Brain microvascular endothelial cell (primary cell): Measurements from ENCODE around the gene SPHK2.

Source experiments
- DNase-seq: peaks from one replicate; pipeline ENCODE4 v3.0.0-alpha.2; 2020
- H3K27ac ChIP-seq: fragments of 250-450 bp; sonication (Bioruptor Pico); 2 replicates; pipeline ENCODE4 v1.5.1; 2020; ENCODE audit warnings: mild to moderate bottlenecking, moderate library complexity
- H3K27me3 ChIP-seq: fragments of 250-450 bp; sonication (Bioruptor Pico); replicated peaks from 2 replicates; pipeline ENCODE4 v1.5.1; 2020; ENCODE audit warnings: mild to moderate bottlenecking
- H3K36me3 ChIP-seq: fragments of 250-450 bp; sonication (Bioruptor Pico); replicated peaks from 2 replicates; pipeline ENCODE4 v1.5.1; 2020; ENCODE audit warnings: mild to moderate bottlenecking
- H3K4me3 ChIP-seq: 2 replicates; pipeline ENCODE4 v1.5.1; 2011; ENCODE audit warnings: low read depth, mild to moderate bottlenecking, control low read depth, low read length, moderate library complexity
- in situ Hi-C: cut with HindIII; loops from 2 replicates; pipeline ENCODE4 v1.10.0; 2017; ENCODE audit warnings: low sequenced_read_pairs, low pct_ligation_motif_present
- TF ChIP-seq, protein P1 (sequence below): IDR thresholded peaks from 2 replicates; pipeline ENCODE4 v1.5.1; 2011; ENCODE audit warnings: low read depth, mild to moderate bottlenecking, moderate library complexity, low read length, control low read depth, inconsistent platforms; ENCODE audit errors: missing control alignments

SPHK2 gene

DNA sequence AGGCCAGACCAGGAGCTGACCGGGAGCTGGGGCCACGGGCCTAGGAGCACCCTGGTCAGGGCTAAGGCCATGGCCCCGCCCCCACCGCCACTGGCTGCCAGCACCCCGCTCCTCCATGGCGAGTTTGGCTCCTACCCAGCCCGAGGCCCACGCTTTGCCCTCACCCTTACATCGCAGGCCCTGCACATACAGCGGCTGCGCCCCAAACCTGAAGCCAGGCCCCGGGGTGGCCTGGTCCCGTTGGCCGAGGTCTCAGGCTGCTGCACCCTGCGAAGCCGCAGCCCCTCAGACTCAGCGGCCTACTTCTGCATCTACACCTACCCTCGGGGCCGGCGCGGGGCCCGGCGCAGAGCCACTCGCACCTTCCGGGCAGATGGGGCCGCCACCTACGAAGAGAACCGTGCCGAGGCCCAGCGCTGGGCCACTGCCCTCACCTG, 6.6 kb downstream of the SPHK2 start:
- no peak overlapping the region for H3K27ac ChIP-seq
- TF ChIP-seq, protein P1, sequence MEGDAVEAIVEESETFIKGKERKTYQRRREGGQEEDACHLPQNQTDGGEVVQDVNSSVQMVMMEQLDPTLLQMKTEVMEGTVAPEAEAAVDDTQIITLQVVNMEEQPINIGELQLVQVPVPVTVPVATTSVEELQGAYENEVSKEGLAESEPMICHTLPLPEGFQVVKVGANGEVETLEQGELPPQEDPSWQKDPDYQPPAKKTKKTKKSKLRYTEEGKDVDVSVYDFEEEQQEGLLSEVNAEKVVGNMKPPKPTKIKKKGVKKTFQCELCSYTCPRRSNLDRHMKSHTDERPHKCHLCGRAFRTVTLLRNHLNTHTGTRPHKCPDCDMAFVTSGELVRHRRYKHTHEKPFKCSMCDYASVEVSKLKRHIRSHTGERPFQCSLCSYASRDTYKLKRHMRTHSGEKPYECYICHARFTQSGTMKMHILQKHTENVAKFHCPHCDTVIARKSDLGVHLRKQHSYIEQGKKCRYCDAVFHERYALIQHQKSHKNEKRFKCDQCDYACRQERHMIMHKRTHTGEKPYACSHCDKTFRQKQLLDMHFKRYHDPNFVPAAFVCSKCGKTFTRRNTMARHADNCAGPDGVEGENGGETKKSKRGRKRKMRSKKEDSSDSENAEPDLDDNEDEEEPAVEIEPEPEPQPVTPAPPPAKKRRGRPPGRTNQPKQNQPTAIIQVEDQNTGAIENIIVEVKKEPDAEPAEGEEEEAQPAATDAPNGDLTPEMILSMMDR, result no peak
- H3K4me3 ChIP-seq, result no peak overlapping the region
- H3K27me3 ChIP-seq, result no peaks in the 10 kb centered on the region
- in situ Hi-C loops, result no loop called here
- no peaks in the 10 kb centered on the region for H3K36me3 ChIP-seq
- DNase-seq, result no peak

DNA sequence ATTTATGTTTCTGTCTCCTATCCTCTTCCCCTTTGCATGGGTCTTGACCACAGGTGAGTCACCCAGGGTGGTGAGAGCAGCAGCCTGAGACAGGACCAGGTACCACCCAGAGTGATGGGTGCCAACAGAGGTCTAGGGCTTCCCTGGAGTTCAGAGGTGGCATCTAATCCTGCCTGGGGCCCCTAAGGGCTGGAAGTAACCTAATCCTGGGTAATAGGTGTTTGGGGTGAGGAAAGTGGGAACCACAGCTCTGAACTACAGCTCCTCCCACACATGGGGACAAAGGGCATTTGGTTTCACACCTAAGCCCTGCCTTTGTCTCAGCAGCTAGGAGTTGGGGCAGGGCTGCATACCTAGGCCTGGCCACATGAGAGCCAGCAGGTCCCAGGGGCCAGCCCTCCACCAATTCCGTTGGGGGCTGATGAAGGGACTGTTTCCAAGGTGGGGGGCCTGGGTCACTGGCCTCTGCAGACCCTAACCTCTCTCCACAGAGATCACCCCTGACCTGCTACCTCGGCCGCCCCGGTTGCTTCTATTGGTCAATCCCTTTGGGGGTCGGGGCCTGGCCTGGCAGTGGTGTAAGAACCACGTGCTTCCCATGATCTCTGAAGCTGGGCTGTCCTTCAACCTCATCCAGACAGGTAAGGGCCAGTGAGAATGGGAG, 8.0 kb downstream of the SPHK2 start:
- no peak overlapping the region for H3K4me3 ChIP-seq
- in situ Hi-C loops, result no loop called here
- no peak for DNase-seq
- no peaks in the 10 kb centered on the region for H3K36me3 ChIP-seq
- H3K27ac ChIP-seq, result no peak overlapping the region
- TF ChIP-seq, protein P1, result no peak
- no peaks in the 10 kb centered on the region for H3K27me3 ChIP-seq

DNA sequence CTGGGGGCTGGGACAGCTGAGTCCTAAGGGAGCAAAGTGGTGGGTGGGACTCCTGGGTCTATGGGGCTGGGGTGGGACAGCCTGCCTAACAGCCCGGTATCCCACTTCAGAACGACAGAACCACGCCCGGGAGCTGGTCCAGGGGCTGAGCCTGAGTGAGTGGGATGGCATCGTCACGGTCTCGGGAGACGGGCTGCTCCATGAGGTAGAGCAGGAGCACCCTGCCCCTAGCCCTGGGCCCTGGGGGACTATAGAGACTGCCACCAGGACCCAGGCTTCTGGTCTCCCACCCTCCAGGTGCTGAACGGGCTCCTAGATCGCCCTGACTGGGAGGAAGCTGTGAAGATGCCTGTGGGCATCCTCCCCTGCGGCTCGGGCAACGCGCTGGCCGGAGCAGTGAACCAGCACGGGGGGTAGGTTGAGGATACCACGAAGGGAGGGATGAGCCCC, 8.6 kb downstream of the SPHK2 start:
- TF ChIP-seq, protein P1, result no peak
- H3K36me3 ChIP-seq, result no peaks in the 10 kb centered on the region
- no peak for DNase-seq
- no peak overlapping the region for H3K27ac ChIP-seq
- no peaks in the 10 kb centered on the region for H3K27me3 ChIP-seq
- H3K4me3 ChIP-seq, result no peak overlapping the region
- in situ Hi-C loops, result no loop called here

DNA sequence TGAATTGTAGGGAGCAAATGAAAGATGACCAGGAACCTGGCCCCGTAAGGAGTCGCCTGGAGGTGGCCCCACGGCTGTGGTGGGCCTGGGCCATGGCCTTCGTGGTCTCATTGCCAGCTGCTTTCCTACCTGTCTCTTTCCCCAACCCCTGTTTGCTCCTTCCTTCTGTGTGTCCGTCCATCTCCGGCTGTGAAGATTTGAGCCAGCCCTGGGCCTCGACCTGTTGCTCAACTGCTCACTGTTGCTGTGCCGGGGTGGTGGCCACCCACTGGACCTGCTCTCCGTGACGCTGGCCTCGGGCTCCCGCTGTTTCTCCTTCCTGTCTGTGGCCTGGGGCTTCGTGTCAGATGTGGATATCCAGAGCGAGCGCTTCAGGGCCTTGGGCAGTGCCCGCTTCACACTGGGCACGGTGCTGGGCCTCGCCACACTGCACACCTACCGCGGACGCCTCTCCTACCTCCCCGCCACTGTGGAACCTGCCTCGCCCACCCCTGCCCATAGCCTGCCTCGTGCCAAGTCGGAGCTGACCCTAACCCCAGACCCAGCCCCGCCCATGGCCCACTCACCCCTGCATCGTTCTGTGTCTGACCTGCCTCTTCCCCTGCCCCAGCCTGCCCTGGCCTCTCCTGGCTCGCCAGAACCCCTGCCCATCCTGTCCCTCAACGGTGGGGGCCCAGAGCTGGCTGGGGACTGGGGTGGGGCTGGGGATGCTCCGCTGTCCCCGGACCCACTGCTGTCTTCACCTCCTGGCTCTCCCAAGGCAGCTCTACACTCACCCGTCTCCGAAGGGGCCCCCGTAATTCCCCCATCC, 9.4 kb downstream of the SPHK2 start:
- H3K27me3 ChIP-seq, result no peaks in the 10 kb centered on the region
- DNase-seq, result no peak
- no peaks in the 10 kb centered on the region for H3K36me3 ChIP-seq
- H3K27ac ChIP-seq, result no peak overlapping the region
- TF ChIP-seq, protein P1, result no peak
- no peak overlapping the region for H3K4me3 ChIP-seq
- in situ Hi-C loops, result no loop called here

DNA sequence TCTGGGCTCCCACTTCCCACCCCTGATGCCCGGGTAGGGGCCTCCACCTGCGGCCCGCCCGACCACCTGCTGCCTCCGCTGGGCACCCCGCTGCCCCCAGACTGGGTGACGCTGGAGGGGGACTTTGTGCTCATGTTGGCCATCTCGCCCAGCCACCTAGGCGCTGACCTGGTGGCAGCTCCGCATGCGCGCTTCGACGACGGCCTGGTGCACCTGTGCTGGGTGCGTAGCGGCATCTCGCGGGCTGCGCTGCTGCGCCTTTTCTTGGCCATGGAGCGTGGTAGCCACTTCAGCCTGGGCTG, 9.9 kb downstream of the SPHK2 start:
- H3K36me3 ChIP-seq, result no peaks in the 10 kb centered on the region
- H3K27me3 ChIP-seq, result no peaks in the 10 kb centered on the region
- no peak for DNase-seq
- in situ Hi-C loops, result no loop called here
- no peak overlapping the region for H3K27ac ChIP-seq
- no peak overlapping the region for H3K4me3 ChIP-seq
- TF ChIP-seq, protein P1, result no peak
